ENCODE results near the gene GCC2.

The GCC2 gene

GRCh38 chr2:108409768-108410167 is 39.2 kb upstream of the GCC2 start:
- no peaks in the 10 kb centered on the region for H3K9me2 ChIP-seq (replicated peaks; ENCODE audit: insufficient read depth, low read length)
- H3K36me3 ChIP-seq (ENCODE audit: low read length) = no peaks in the 10 kb centered on the region
- H3K27me3 ChIP-seq (ENCODE audit: low read length) = no peaks in the 10 kb centered on the region
- H3K9me3 ChIP-seq (ENCODE audit: insufficient read depth, low read length) = no peaks in the 10 kb centered on the region
- H4K20me1 ChIP-seq (ENCODE audit: low read depth, low read length) = no peaks in the 10 kb centered on the region
- TF ChIP-seq EZH2phosphoT487 (conservative IDR thresholded peaks at IDR 0.05; ENCODE audit: low read length) (no peak), CTCF (IDR thresholded peaks at IDR 0.05; ENCODE audit: insufficient read depth, low read length, poor library complexity, severe bottlenecking) (no peak)
- H3K79me2 ChIP-seq (ENCODE audit: insufficient read depth, low read length) = no peaks in the 10 kb centered on the region
- no peak overlapping the region for H3K4me2 ChIP-seq (ENCODE audit: low read depth, low read length, poor library complexity, severe bottlenecking)
- no peak overlapping the region for H3K27ac ChIP-seq (ENCODE audit: low read depth, low read length)
- H3K9ac ChIP-seq (ENCODE audit: low read length) = no peak overlapping the region
- H3K4me3 ChIP-seq (ENCODE audit: insufficient read depth, low read length, poor library complexity, severe bottlenecking) = no peak overlapping the region
- no peak overlapping the region for H2AFZ ChIP-seq (ENCODE audit: low read depth, low read length, severe bottlenecking)
- no peaks in the 10 kb centered on the region for H3F3A ChIP-seq (ENCODE audit: insufficient read depth)

GRCh38 chr2:108412995-108413710 is 35.9 kb upstream of the GCC2 start:
- TF ChIP-seq EZH2phosphoT487 (conservative IDR thresholded peaks at IDR 0.05; ENCODE audit: low read length) (no peak), CTCF (IDR thresholded peaks at IDR 0.05; ENCODE audit: insufficient read depth, low read length, poor library complexity, severe bottlenecking) (no peak)
- H3K4me2 ChIP-seq (ENCODE audit: low read depth, low read length, poor library complexity, severe bottlenecking) = no peak overlapping the region

GRCh38 chr2:108413711-108414095 is 35.3 kb upstream of the GCC2 start:
- Histone ChIP-seq H3K4me2 (ENCODE audit: low read depth, low read length, poor library complexity, severe bottlenecking) (no peak overlapping the region), H3K27ac (ENCODE audit: low read depth, low read length) (no peak overlapping the region)

More at GRCh38 chr2:108412995-108413710, 35.9 kb upstream of the GCC2 start:
- H3K9me2 ChIP-seq (replicated peaks; ENCODE audit: insufficient read depth, low read length) = no peaks in the 10 kb centered on the region
- no peak overlapping the region for H3K4me3 ChIP-seq (ENCODE audit: insufficient read depth, low read length, poor library complexity, severe bottlenecking)
- H4K20me1 ChIP-seq (ENCODE audit: low read depth, low read length) = no peaks in the 10 kb centered on the region
- H3K36me3 ChIP-seq (ENCODE audit: low read length) = no peaks in the 10 kb centered on the region
- no peaks in the 10 kb centered on the region for H3K79me2 ChIP-seq (ENCODE audit: insufficient read depth, low read length)
- H3K27me3 ChIP-seq (ENCODE audit: low read length) = no peaks in the 10 kb centered on the region
- no peaks in the 10 kb centered on the region for H3K9me3 ChIP-seq (ENCODE audit: insufficient read depth, low read length)
- H2AFZ ChIP-seq (ENCODE audit: low read depth, low read length, severe bottlenecking) = no peak overlapping the region
- H3K9ac ChIP-seq (ENCODE audit: low read length) = no peak overlapping the region
- no peaks in the 10 kb centered on the region for H3F3A ChIP-seq (ENCODE audit: insufficient read depth)
- no peak overlapping the region for H3K27ac ChIP-seq (ENCODE audit: low read depth, low read length)

More at GRCh38 chr2:108413711-108414095, 35.3 kb upstream of the GCC2 start:
- Histone ChIP-seq H3F3A (ENCODE audit: insufficient read depth) (no peaks in the 10 kb centered on the region), H3K4me3 (ENCODE audit: insufficient read depth, low read length, poor library complexity, severe bottlenecking) (no peak overlapping the region), H3K79me2 (ENCODE audit: insufficient read depth, low read length) (no peaks in the 10 kb centered on the region), H3K27me3 (ENCODE audit: low read length) (no peaks in the 10 kb centered on the region), H4K20me1 (ENCODE audit: low read depth, low read length) (no peaks in the 10 kb centered on the region), H3K9ac (ENCODE audit: low read length) (no peak overlapping the region), H3K9me3 (ENCODE audit: insufficient read depth, low read length) (no peaks in the 10 kb centered on the region), H3K36me3 (ENCODE audit: low read length) (no peaks in the 10 kb centered on the region), H3K9me2 (replicated peaks; ENCODE audit: insufficient read depth, low read length) (no peaks in the 10 kb centered on the region), H2AFZ (ENCODE audit: low read depth, low read length, severe bottlenecking) (no peak overlapping the region)
- TF ChIP-seq CTCF (IDR thresholded peaks at IDR 0.05; ENCODE audit: insufficient read depth, low read length, poor library complexity, severe bottlenecking) (no peak), EZH2phosphoT487 (conservative IDR thresholded peaks at IDR 0.05; ENCODE audit: low read length) (no peak)

Measured in SU-DHL-6 (cell line).